NOMO-1 treated with dmso at 0.1 percent for 144 hours (cell line): ENCODE measurements around the gene REPS2.

ENCODE experiments used
- DNase-seq: peaks from one replicate; lab custom pipeline; 2025; ENCODE audit not compliant: unreplicated experiment; lab: John Stamatoyannopoulos, UW

Gene REPS2

DNA sequence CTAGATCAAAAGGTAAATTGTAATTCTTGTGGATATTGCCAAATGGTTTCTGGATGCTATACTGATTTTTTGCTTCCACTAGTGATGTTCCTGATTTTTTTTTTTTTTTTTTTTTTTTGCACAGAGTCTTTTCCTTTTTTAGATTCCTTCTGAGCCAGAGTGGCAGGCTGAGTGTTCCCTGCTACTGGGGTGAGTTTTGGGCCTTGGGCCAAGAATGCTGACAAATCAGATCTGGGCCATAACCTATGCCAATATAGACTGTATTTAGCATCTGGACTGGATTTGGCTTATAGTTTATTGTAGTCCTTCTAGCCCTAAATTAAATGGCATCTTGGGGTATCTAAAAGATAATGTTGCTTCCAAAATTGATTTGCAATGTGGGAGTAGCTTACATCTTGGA lies 52.8 kb downstream of the REPS2 start:
- DNase-seq, result no peak

GRCh38 chrX:17000751-17001150 lies 54.3 kb downstream of the REPS2 start:
- no peak for DNase-seq

- DNase-seq, result peak; percentile 66
Measured at GRCh38 chrX:17005712-17006368, 59.4 kb downstream of the REPS2 start.

DNA sequence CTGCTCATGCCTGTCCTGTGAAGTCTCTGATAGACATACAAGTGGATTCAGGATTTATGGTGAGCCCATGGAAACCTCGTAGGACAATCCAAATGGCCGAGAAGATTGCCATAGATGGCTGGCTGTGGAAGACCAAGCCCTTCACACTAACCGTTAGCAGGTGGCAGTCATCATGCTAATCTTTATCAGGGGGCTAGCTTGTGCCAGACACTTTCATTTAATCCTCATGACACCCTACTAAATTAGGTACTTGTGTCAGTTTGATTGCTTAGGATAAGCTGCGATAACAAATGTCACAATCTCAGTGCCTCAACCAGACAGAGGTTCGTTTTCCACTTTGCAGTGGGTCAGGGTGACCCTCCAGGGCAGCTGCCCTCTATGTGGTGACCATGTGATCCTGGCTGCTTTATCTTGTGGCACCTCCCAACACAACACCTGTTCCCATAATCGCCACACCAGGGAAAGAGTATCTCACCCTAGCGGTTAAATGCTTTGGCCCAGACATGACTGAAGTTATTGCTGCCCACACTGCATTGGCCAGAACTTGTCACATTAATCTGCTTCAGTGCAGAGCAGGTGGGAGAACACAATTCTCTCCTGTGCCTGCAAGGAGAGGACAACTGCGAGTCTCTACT lies 60.8 kb downstream of the REPS2 start:
- no peak for DNase-seq

DNA sequence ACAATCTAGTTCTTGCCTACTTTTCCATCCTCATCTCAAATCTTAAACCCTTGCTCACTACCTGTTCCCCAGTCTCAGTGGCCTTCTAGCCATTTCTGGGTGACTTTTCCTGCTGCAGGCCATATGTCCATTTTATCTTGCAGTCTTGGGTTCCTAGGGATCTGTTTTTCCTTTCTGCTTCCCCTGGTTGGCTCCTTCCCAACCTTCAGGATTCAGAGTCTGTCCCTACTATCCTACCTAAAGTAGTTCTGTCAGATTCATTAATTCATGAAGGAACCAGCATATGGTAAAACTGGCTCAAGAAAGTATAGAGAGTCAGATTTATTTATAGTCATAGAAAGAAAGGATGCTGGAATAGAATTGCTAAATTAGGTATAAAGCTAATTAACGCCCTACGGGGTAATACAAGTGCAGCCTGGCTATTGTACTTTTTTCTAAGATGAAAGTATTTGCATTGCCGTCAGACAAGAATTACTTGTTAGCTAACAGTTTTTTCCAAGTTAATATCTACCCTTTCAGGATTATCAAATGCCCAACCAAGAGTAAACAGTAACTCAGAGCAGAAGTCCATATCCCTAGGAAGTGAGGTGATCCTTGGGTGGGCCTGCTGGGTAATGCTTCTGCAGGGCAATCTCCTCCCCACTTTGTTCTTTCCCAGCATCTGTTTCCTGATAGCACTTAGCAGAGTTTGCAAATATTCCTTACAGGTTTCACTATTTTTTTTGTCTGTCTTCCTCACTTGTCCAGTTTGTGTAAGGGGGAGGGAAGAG lies 63.6 kb downstream of the REPS2 start:
- no peak for DNase-seq

DNA sequence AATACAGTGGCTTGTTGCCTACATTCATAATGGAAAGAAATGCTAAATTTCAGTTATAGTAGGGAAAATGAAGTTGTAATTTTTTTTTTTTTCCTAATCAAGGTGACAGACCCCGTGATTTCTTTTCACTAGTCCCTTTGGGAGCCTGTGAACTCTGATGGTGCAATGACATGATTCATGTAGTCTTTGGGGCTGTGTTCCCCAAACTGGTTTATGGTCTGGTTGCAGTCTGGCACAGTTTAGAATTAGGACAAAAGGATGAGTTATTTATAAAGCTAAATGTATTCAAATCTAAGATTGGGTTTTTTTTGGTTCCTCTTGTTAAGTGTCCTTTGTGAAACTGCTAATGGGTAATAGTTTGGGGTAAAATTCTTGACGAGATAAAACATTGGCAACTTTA lies 66.0 kb downstream of the REPS2 start:
- DNase-seq, result peak; percentile 25

- no peak for DNase-seq
Measured at GRCh38 chrX:17014216-17014615, 67.8 kb downstream of the REPS2 start.

GRCh38 chrX:17017134-17017533 lies 70.7 kb downstream of the REPS2 start:
- no peak for DNase-seq

- DNase-seq, result no peak
Measured at GRCh38 chrX:17020356-17020755, 73.9 kb downstream of the REPS2 start.

GRCh38 chrX:17020851-17021821 lies 74.7 kb downstream of the REPS2 start:
- no peak for DNase-seq

GRCh38 chrX:17021851-17022604 lies 75.6 kb downstream of the REPS2 start:
- DNase-seq, result no peak

DNA sequence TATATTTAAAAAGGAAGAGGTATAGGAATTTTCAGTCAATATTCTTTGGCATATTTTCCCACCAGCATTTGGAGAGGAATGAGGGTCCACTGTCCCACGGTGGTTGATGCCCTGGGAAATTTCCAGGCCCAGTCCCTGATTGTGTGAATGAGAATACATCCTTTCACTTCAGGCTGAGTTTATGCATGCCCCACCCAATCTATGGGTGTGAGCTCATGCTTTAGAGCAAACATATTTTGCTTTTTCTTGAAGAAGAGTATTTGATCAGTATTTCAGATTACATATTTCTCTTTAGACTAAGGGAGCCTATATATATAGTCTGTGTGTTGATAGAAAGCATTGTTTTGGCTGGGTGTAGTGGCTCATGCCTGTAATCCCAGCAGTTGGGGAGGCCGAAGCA lies 77.2 kb downstream of the REPS2 start:
- no peak for DNase-seq

DNA sequence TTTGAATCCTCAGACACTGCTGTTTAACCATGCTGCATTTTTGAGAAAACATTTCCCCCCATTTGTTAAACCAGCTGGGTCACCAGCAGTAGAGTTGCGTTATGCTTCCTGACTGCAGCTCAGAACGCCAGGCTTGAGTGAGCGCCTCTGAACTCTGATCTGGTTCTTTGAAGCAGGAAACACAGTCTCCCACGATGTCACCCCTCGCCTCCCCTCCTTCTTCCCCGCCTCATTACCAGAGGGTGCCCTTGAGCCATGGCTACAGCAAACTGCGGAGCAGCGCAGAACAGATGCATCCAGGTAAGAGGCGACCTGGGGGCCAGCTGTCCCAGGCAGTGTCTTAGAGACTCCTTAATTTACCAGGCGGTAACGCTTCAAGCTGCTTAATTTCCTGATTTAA lies 78.4 kb downstream of the REPS2 start:
- DNase-seq, result no peak

DNA sequence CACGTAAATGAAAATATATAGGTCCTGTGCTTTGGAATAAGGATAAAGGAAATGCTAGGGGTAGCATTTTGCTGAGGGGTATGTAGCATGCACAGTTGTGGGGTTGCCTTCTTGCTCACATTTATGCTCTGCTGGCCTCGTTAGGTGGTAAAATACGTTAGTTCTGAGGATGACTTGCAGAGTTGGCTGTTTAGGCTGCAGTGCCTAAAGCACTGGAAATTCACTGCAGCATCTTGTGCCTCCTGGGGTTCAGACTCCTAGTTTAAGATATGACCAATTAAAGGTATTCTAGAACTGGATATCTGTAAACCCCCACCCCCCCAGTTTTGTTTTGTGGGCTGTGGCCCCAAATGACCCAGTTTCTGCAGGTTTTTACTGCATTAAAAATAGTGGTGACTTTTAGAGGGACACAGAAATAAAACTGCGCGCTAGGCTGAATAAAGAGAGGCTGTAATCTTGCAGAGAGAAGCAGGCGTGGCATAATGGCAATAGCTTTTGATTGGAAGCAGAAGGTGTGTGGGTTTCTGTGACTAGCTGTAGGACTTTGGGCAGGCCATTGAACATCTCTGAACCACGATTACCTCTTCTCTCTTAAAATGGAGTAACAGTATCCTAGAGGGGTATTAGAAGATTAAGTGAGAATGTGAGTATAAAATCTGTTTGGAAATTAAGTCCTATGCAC lies 79.3 kb downstream of the REPS2 start:
- no peak for DNase-seq

DNA sequence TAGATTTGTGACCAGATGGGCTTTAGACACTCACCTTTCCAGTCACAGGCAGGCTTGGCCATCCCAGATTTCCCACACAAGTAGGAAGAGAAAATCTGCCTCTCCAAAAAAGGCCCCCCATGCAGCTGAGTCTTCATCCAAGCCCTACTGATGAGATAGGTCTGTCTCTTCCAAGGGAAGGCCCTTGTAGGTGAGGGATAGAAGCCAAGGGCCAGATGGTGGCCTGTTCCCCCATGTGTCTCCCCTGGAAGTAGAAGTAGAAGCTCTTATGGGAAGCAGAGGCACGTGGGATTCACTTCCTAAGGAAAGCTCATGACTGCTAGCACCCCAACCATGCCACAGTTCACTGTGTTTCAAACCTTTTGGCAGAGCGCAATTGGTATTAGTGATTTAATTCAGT lies 81.5 kb downstream of the REPS2 start:
- DNase-seq, result no peak

DNA sequence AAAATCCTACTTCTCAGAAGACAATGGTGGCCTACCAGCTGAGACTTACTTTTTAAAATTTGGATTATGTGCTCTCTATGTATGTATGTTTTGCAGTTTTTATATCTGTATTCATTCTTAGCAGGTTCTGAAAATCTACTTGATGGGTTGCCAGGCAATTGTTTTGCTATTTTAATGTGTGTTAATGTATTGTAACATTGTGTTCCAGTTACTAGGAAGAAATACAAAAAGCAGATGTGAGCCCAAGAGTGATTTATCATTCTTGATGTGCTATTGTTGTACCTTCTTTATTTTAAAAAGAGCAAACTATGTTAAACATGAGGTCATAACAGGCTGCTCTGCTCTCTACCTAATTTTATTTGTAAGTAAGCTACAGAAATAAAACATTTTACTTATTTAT lies 81.9 kb downstream of the REPS2 start:
- no peak for DNase-seq

GRCh38 chrX:17030092-17030491 lies 83.6 kb downstream of the REPS2 start:
- peak; percentile 19 for DNase-seq

GRCh38 chrX:17030580-17031270 lies 84.3 kb downstream of the REPS2 start:
- DNase-seq, result no peak

DNA sequence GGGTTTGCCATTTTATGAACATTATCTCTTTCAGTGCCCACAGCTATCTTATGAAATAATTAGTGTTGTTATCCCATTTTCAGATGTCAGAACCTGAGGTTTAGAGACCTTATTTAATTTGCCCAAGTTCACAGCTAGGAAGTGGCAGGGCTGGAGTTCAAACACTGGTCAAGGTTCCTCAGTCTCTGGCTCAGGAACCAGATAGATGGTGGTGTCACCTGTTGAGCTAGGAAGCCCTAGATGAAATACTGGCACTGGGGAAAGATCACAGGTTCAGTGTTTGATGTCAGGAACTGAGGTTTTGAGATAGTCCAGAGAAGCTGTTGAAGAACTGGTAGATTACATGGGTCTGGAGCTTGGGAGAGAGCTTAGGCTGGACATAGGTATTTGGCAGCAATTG lies 85.4 kb downstream of the REPS2 start:
- no peak for DNase-seq
